H54 (cell line): Measurements from ENCODE around the gene CALML4.
A peak's percentile ranks its signal among the peaks of the same experiment; 100 is the strongest.
"Not testable (repeated sequence)": the region's sequence is repeated elsewhere in the genome, so short reads cannot be mapped to it uniquely, and the experiment has no call there.

Experiments
- DNase-seq: peaks from one replicate; pipeline ENCODE4 v3.0.0; 2011; ENCODE audit warnings: low spot score, mixed read lengths; ENCODE audit not compliant: insufficient read length
- FAIRE-seq: peaks from 3 replicates; lab custom pipeline; 2011; peaks lifted over from hg19 to GRCh38; lab: Jason Lieb, UNC
- POLR2A ChIP-seq: IDR thresholded peaks from 2 replicates; pipeline ENCODE4 v1.6.1; 2011; ENCODE audit warnings: low read depth, mild to moderate bottlenecking, low read length

CALML4 gene

GRCh38 chr15:68183616-68184315 is 21.4 kb downstream of the CALML4 start:
- no peak for TF ChIP-seq POLR2A
- DNase-seq, result no peak
- no peak for FAIRE-seq

DNA sequence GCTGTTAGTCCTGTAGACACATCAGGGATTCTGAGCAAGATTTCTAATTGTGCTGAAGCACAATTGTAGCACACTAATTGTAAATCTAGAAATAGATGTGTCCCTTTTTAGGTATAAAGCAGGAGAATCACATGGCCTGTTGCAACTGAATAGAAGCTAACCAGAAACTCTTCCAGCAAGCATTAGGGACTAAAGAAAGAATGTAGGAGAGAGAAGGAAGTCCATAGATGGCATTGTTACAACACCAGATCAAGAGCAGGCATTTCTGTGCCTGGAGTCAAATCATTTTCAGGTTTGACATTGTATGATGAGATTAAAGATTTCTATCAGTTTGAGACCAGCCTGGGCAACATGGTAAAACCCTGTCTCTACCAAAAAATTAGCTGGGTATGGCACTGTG is 27.4 kb downstream of the CALML4 start:
- no peak for TF ChIP-seq POLR2A
- FAIRE-seq (no peak), DNase-seq (no peak)

DNA sequence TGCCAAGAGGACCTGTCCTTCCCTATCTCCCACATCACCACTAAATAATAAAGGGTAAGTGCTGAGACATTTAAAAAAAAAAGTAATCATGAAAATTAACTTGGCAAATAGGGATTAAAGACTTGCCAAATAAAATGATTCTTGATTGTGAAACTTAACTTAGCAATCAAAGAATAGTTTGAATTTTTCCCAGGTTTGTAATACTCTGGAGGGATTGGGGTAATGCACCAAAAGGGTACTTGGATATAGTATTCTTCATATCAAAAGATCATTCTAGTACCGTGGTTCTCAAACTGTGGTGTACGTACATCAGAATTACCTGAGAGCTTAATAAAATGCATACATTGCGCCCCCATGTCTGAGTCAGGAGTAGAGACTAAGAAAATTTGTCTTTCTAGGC is 28.5 kb downstream of the CALML4 start:
- no peak for DNase-seq
- TF ChIP-seq POLR2A, result no peak
- FAIRE-seq, result no peak

DNA sequence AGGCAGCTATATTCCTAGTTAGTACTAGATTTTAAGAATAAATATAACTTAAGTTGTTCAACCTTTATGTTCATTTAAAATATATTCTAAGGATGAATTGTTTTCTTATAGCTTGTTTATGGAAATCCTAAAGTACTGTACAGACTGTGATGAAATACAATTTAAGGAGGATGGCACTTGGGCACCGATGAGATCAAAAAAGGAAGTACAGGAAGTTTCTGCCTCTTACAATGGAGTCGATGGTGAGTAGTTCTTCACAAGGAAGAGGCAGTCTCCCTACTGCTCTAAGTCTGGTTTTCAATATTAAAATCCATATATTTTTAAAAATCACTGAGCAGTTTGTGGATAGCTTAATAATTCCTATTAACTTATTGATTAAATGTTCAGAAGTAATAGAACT is 29.6 kb downstream of the CALML4 start:
- TF ChIP-seq POLR2A, result no peak
- DNase-seq (no peak), FAIRE-seq (no peak)

- no peak for DNase-seq
- TF ChIP-seq POLR2A, result no peak
- FAIRE-seq, result no peak
Measured at GRCh38 chr15:68173119-68173518, 32.0 kb downstream of the CALML4 start.

- not testable (repeated sequence) for DNase-seq, FAIRE-seq
Measured at GRCh38 chr15:68172037-68172436, 33.1 kb downstream of the CALML4 start.

DNA sequence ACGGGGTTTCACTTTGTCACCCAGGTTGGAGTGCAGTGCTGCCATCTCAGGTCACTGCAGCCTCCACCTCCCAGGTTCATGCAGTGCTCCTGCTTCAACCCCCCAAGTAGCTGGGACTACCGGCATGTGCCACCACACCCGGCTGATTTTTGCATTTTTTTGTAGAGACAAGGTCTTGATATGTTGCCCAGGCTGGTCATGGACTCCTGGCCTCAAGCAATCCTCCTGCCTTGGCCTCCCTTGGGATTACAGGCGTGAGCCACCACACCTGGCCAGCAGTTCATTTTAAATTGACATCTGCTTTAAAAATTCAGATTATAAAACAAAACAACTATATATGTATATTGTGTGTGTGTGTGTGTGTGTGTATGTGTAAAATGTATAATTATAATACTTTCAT is 38.3 kb downstream of the CALML4 start:
- FAIRE-seq (no peak), DNase-seq (no peak)
- TF ChIP-seq POLR2A, result no peak

- DNase-seq (no peak), FAIRE-seq (no peak)
- no peak for TF ChIP-seq POLR2A
Measured at GRCh38 chr15:68163191-68163590, 41.9 kb downstream of the CALML4 start.

- no peak for TF ChIP-seq POLR2A
- no peak for DNase-seq
- FAIRE-seq, result no peak
Measured at GRCh38 chr15:68158046-68158628, 47.0 kb downstream of the CALML4 start.

- FAIRE-seq (no peak), DNase-seq (no peak)
- TF ChIP-seq POLR2A, result no peak
Measured at GRCh38 chr15:68157074-68157473, 48.1 kb downstream of the CALML4 start.

DNA sequence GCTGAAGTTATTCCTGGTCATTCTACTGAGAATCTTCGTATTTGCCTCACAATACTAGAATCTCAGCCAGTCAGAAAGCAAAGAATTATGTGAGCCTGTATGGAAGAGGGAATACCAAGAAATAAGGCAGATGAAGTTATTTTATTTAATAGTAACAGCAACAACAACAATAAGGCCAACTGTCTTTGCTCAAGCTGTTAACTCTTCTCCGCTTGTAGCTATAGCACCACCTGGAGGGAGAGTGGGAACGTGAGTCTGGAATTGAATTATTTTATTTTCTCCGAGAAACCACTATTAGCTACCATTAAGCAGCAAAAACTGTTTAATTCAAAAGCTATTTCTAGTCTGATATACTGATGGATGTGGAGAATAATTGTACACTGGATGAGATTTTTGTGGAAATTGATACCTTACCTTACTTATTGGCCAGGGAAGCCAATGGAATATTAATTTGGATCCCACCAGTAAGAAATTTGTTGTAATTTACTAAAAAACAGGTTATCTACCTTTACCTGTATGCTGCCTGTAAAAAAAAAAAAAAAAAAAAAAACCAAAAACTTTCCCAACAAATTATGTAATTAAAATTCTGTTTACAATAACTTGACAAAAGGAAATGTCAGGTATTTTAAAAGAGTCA is 50.1 kb downstream of the CALML4 start:
- DNase-seq, result no peak
- no peak for TF ChIP-seq POLR2A
- peak; percentile 33 for FAIRE-seq

DNA sequence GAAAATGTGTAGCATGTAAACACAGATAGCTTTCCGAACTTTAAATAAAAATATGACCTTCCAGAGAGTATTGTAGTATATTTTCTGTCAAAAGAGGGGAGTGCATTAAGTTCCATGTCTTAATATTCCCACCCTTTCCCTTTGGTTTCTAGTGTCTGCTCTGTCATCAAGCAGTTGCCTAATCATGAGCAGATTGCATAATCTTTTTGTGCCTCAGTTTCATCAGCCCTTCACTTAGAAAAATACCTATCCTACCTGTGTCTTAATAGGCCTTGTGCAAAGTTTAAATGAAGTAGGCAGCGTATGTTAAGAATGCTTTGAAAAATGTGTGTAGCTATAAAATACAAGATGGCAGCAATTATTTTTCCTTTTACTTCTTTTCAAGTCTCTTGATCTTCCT is 52.8 kb downstream of the CALML4 start:
- TF ChIP-seq POLR2A, result no peak
- DNase-seq, result no peak
- FAIRE-seq, result no peak

DNA sequence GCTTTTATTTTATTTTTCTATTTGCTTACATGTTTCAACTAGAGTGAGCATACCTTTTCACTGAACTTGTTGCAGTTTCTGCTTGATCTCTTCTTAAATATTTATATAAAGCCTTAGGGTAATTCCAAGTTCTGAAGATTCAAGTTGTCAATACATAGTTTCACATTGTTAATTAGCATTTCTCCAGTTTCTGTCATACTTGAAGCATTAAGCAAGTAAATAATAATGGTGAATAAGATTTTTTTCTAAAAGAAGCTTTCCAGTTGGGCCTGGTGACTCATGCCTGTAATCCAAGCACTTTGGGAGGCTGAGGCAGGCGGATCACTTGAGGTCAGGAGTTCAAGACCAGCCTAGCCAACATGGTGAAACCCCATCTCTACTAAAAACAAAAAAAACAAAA is 53.9 kb downstream of the CALML4 start:
- FAIRE-seq, result no peak
- DNase-seq, result no peak
- no peak for TF ChIP-seq POLR2A

- DNase-seq, result no peak
- FAIRE-seq, result no peak
- TF ChIP-seq POLR2A, result no peak
Measured at GRCh38 chr15:68150187-68150586, 54.9 kb downstream of the CALML4 start.

DNA sequence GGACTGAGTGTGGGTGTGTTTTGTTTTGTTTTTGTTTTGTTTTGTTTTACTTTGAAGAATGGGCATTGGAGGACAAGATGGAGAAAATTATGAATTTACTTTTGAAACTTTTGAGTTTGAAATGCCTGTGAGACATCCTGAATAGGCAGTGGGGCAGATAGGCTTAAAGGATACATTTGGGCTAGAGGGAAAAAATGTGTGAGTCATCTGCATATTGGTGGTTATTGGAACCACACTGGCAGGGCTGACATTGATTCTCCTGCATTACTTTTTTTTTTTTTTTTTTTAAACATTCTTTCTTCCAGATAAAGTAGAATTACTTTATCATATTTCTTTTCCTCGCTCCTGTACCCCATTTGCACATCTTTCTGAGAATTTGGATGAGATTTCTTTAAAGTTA is 56.1 kb downstream of the CALML4 start:
- no peak for TF ChIP-seq POLR2A
- DNase-seq (peak; percentile 4), FAIRE-seq (peak; percentile 87)
